ENCODE results near the gene PMP22. TPM values are rescaled to one million over a fixed set of nuclear protein-coding genes. Genes with fewer than 3 reads are reported as not detected.
A peak's percentile ranks its signal among the peaks of the same experiment; 100 is the strongest.

PMP22 gene
- polyA plus RNA-seq, 1 donor (not counting 4 experiments of a cell fraction or from before 2014, with no cell fraction given) = 7.9 TPM

GRCh38 chr17:15262291-15263205 lies 2.6 kb downstream of the PMP22 start:
- Histone ChIP-seq H3K4me2 (ENCODE audit: control insufficient read depth, extremely low read depth, insufficient read depth, low read depth, low read length) (peak overlapping the region; percentile 94), H3K4me3 (ENCODE audit: control insufficient read depth in 2 of 3, extremely low read depth in 1 of 3, insufficient read depth in 2 of 3, low read depth in 1 of 3, low read length in 3 of 3) (peak overlapping the region; percentile 28 to 56 (median 49)), H3K9ac (ENCODE audit: control insufficient read depth, extremely low read depth, insufficient read depth, low read length) (peak overlapping the region; percentile 29), H3K36me3 (ENCODE audit: control insufficient read depth in 2 of 2, extremely low read depth in 1 of 2, insufficient read depth in 2 of 2, low read length in 2 of 2) (no peaks in the 10 kb centered on the region), H3K79me2 (ENCODE audit: control insufficient read depth, insufficient read depth, low read length) (no peaks in the 10 kb centered on the region), H3K4me1 (ENCODE audit: control insufficient read depth, extremely low read depth, insufficient read depth, low read length) (peaks cover 27% of the 10 kb centered on the region), H3K9me3 (ENCODE audit: control insufficient read depth, low read depth, low read length) (no peaks in the 10 kb centered on the region), H2AFZ (ENCODE audit: control insufficient read depth, low read length) (peak overlapping the region; percentile 75), H3K27me3 (ENCODE audit: control insufficient read depth, extremely low read depth, insufficient read depth, low read length) (peaks cover 36% of the 10 kb centered on the region), H3K9me1 (ENCODE audit: control insufficient read depth, extremely low read depth, insufficient read depth, low read length) (no peaks in the 10 kb centered on the region), H4K20me1 (ENCODE audit: control insufficient read depth, extremely low read depth, insufficient read depth, low read length) (no peaks in the 10 kb centered on the region), H3K27ac (ENCODE audit: control insufficient read depth, insufficient read depth, low read length) (no peak overlapping the region)
- no peak for TF ChIP-seq CTCF (optimal IDR thresholded peaks at IDR 0.05 in 1 of 3, IDR thresholded peaks at IDR 0.05 in 1 of 3, conservative IDR thresholded peaks at IDR 0.05 in 1 of 3; ENCODE audit: extremely low read depth in 1 of 3, insufficient read depth in 2 of 3, low read length in 3 of 3)
- peak; percentile 54 for TF ChIP-seq EZH2 (IDR thresholded peaks at IDR 0.05; ENCODE audit: low read length)
- no peak for DNase-seq (ENCODE audit: low read depth, low spot score)
- dilution Hi-C loops (cut with MboI; ENCODE audit: extremely low pct_ligation_motif_present, low sequenced_read_pairs) = no loop called here
- FAIRE-seq = no peak

- no peaks in the 10 kb centered on the region for H3K36me3 ChIP-seq (ENCODE audit: control insufficient read depth in 2 of 2, extremely low read depth in 1 of 2, insufficient read depth in 2 of 2, low read length in 2 of 2)
- no peak overlapping the region for H3K27ac ChIP-seq (ENCODE audit: control insufficient read depth, insufficient read depth, low read length)
- peak overlapping the region; percentile 94 for H3K4me2 ChIP-seq (ENCODE audit: control insufficient read depth, extremely low read depth, insufficient read depth, low read depth, low read length)
- H3K9ac ChIP-seq (ENCODE audit: control insufficient read depth, extremely low read depth, insufficient read depth, low read length) = no peak overlapping the region
- dilution Hi-C loops (cut with MboI; ENCODE audit: extremely low pct_ligation_motif_present, low sequenced_read_pairs) = no loop called here
- H3K27me3 ChIP-seq (ENCODE audit: control insufficient read depth, extremely low read depth, insufficient read depth, low read length) = peaks cover 36% of the 10 kb centered on the region
- no peak for FAIRE-seq
- H3K9me1 ChIP-seq (ENCODE audit: control insufficient read depth, extremely low read depth, insufficient read depth, low read length) = no peaks in the 10 kb centered on the region
- no peaks in the 10 kb centered on the region for H4K20me1 ChIP-seq (ENCODE audit: control insufficient read depth, extremely low read depth, insufficient read depth, low read length)
- peak overlapping the region; percentile 47 to 66 (median 52) for H3K4me3 ChIP-seq (ENCODE audit: control insufficient read depth in 2 of 3, extremely low read depth in 1 of 3, insufficient read depth in 2 of 3, low read depth in 1 of 3, low read length in 3 of 3)
- TF ChIP-seq CTCF (optimal IDR thresholded peaks at IDR 0.05 in 1 of 3, IDR thresholded peaks at IDR 0.05 in 1 of 3, conservative IDR thresholded peaks at IDR 0.05 in 1 of 3; ENCODE audit: extremely low read depth in 1 of 3, insufficient read depth in 2 of 3, low read length in 3 of 3) (no peak), EZH2 (IDR thresholded peaks at IDR 0.05; ENCODE audit: low read length) (no peak)
- DNase-seq (ENCODE audit: low read depth, low spot score) = no peak
- H3K4me1 ChIP-seq (ENCODE audit: control insufficient read depth, extremely low read depth, insufficient read depth, low read length) = peaks cover 34% of the 10 kb centered on the region
- H2AFZ ChIP-seq (ENCODE audit: control insufficient read depth, low read length) = peak overlapping the region; percentile 50
- H3K79me2 ChIP-seq (ENCODE audit: control insufficient read depth, insufficient read depth, low read length) = no peaks in the 10 kb centered on the region
- no peaks in the 10 kb centered on the region for H3K9me3 ChIP-seq (ENCODE audit: control insufficient read depth, low read depth, low read length)
Measured at GRCh38 chr17:15261802-15262290, 3.3 kb downstream of the PMP22 start.
